ENCODE measurements around the gene SRP9. TPM values are rescaled to one million over a fixed set of nuclear protein-coding genes. Genes with fewer than 3 reads are reported as not detected.

SRP9 gene
- total and polyA plus RNA-seq, 10 of the 15 experiments (the other 5 are each of a cell fraction or from before 2014, with no cell fraction given): 248 to 1,200 (median 514) TPM

DNA sequence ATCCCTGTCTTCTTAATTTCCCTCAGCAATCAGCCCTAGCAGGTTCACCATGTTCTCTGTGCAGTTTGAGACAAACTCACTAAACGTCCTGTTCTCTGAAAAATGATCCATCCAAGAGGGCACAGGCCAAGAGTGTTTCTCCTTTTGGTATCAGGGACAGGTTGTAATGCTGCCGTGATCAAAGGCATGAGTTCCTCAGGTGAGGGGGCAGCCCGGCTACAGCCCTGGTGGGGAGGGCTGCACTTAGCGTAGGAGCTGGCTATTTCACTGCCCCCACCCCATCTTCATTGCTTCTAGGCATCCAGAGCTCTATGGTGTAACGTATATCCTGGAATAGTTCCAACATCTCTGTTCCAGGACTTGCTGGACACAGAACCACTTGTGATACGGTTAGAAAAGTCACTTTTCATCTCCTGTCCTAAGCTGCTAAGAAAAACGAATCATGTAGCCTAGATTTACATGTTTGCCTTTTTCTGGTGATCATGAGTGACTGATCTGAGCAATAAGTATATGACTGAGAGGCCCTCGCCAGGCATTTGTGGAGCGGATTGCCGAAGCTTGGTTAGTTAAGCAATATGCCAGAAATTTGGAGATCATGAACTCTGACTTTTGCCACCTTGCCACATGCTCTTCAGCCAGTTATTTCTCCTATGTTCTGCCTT is 41.1 kb upstream of the SRP9 start:
- FAIRE-seq: no peak
- ChIA-PET POLR2A (no interaction called here), CTCF (interaction anchor here (1.0 kb wide), 1 partner anchor 254 kb away, joined by 3 read pairs; no protein-coding TSS in a partner anchor), SMC1A (ENCODE audit: uncharacterized antibody, unreplicated experiment) (interaction anchor here (1.0 kb wide), 1 partner anchor 9 kb away, joined by 4 read pairs; no protein-coding TSS in a partner anchor), RAD21 (ENCODE audit: unreplicated experiment) (no interaction called here)
- no peaks in the 10 kb centered on the region for H3K36me3 ChIP-seq (ENCODE audit: control insufficient read depth in 2 of 2, insufficient read depth in 2 of 2, low read length in 1 of 2)
- H3K9me3 ChIP-seq (replicated peaks; ENCODE audit: control insufficient read depth, insufficient read depth, low read length): no peaks in the 10 kb centered on the region
- TF ChIP-seq NFYB (IDR thresholded peaks at IDR 0.05; ENCODE audit: insufficient read depth, low read depth, low read length) (no peak), RB1 (IDR thresholded peaks at IDR 0.05; ENCODE audit: borderline replicate concordance) (no peak), IRF4 (IDR thresholded peaks at IDR 0.05; ENCODE audit: low read depth, low read length) (no peak), MEF2A (IDR thresholded peaks at IDR 0.05; ENCODE audit: insufficient read depth, low read depth, low read length) (no peak), ZNF207 (IDR thresholded peaks at IDR 0.05; ENCODE audit: borderline replicate concordance) (no peak)
- TF ChIP-seq, protein P1, sequence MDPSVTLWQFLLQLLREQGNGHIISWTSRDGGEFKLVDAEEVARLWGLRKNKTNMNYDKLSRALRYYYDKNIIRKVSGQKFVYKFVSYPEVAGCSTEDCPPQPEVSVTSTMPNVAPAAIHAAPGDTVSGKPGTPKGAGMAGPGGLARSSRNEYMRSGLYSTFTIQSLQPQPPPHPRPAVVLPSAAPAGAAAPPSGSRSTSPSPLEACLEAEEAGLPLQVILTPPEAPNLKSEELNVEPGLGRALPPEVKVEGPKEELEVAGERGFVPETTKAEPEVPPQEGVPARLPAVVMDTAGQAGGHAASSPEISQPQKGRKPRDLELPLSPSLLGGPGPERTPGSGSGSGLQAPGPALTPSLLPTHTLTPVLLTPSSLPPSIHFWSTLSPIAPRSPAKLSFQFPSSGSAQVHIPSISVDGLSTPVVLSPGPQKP (IDR thresholded peaks at IDR 0.05; ENCODE audit: low read depth, low read length): no peak
- TF ChIP-seq, protein P2, sequence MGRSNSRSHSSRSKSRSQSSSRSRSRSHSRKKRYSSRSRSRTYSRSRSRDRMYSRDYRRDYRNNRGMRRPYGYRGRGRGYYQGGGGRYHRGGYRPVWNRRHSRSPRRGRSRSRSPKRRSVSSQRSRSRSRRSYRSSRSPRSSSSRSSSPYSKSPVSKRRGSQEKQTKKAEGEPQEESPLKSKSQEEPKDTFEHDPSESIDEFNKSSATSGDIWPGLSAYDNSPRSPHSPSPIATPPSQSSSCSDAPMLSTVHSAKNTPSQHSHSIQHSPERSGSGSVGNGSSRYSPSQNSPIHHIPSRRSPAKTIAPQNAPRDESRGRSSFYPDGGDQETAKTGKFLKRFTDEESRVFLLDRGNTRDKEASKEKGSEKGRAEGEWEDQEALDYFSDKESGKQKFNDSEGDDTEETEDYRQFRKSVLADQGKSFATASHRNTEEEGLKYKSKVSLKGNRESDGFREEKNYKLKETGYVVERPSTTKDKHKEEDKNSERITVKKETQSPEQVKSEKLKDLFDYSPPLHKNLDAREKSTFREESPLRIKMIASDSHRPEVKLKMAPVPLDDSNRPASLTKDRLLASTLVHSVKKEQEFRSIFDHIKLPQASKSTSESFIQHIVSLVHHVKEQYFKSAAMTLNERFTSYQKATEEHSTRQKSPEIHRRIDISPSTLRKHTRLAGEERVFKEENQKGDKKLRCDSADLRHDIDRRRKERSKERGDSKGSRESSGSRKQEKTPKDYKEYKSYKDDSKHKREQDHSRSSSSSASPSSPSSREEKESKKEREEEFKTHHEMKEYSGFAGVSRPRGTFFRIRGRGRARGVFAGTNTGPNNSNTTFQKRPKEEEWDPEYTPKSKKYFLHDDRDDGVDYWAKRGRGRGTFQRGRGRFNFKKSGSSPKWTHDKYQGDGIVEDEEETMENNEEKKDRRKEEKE (IDR thresholded peaks at IDR 0.05): no peak
- H3K79me2 ChIP-seq (ENCODE audit: control insufficient read depth, insufficient read depth, low read length): no peaks in the 10 kb centered on the region
- no peak for DNase-seq (ENCODE audit: low read depth, low spot score)
- no peaks in the 10 kb centered on the region; a peak in 1 of 4 replicates for H3K27me3 ChIP-seq (replicated peaks in 1 of 2; ENCODE audit: control insufficient read depth in 2 of 2, insufficient read depth in 2 of 2, low read length in 1 of 2)
- H2AFZ ChIP-seq (ENCODE audit: control insufficient read depth, low read depth, low read length): no peak overlapping the region
- intact Hi-C loops (cut with micrococcal nuclease; ENCODE audit: unreplicated experiment) (no loop called here), in situ Hi-C loops (cut with MboI) (no loop called here)
- no peak overlapping the region for H3K4me3 ChIP-seq
- no peak for ATAC-seq
- no TSS peak for BruUV-seq (replicated peaks)
- H3K27ac ChIP-seq (ENCODE audit: control insufficient read depth, insufficient read depth): no peak overlapping the region
- H3K4me1 ChIP-seq (ENCODE audit: control insufficient read depth, insufficient read depth, low read length): no peaks in the 10 kb centered on the region
- no peak overlapping the region for H3K4me2 ChIP-seq (ENCODE audit: control insufficient read depth, insufficient read depth)
- H3K9ac ChIP-seq (ENCODE audit: control insufficient read depth, insufficient read depth, low read length): no peak overlapping the region
- no peaks in the 10 kb centered on the region for H4K20me1 ChIP-seq (ENCODE audit: control insufficient read depth, insufficient read depth)
- 26% methylated on average over 10 of the region's 10 CpGs for WGBS (ENCODE audit: insufficient coverage, insufficient replicate concordance, low lambda C conversion rate, missing lambda C conversion rate)
